A549 treated with dexamethasone at 1 μM for 4 hours (cell line): ENCODE data around the gene LIPK. TPM values are rescaled to one million over a fixed set of nuclear protein-coding genes. Genes with fewer than 3 reads are reported as not detected.

Source experiments
- total RNA-seq: library from RNA; stranded (reverse); fragments of 200-300 nt; extraction: Qiagen RNA extraction; gene quantifications from 5 replicates; pipeline ENCODE4 v1.2.3, GENCODE V29; 2022

The LIPK gene
- total RNA-seq, result not detected in 5 replicates

GRCh38 chr10:88705958-88706357 lies at the start of gene LIPK:
TSS of gene LIPK (plus strand) at chr10:88706249. CDS start at chr10:88724544, 18,295 bp downstream.

GRCh38 chr10:88664142-88664541 lies 41.9 kb upstream of the LIPK start, which contains the start of gene LIPF:
TSS of gene LIPF (plus strand) at chr10:88664442. CDS start at chr10:88667298, 2,856 bp downstream.

GRCh38 chr10:88759366-88760101 lies 53.5 kb downstream of the LIPK start, which contains the start of gene LIPN:
TSS of gene LIPN (plus strand) at chr10:88760020. CDS start at chr10:88761406, 1,386 bp downstream.

Other genes with a start within 250 kb of the LIPK start
- 6.2 to 7.2 TPM (median 6.7 TPM) in 5 replicates for gene RNLS, start 122.9 kb upstream of the LIPK start, total RNA-seq
- not detected in 5 replicates for gene LIPJ, start 119.5 kb upstream of the LIPK start, total RNA-seq
- not detected in 5 replicates for gene LIPF, start 41.8 kb upstream of the LIPK start, total RNA-seq
- not detected in 5 replicates for gene LIPN, start 53.8 kb downstream of the LIPK start, total RNA-seq
- gene LIPM, start 96.5 kb downstream of the LIPK start, total RNA-seq, result not detected in 5 replicates
- 0.25 to 0.41 TPM (median 0.29 TPM) in 5 replicates for gene ANKRD22, start 145.6 kb downstream of the LIPK start, total RNA-seq
- 23.9 to 28.3 TPM (median 25.7 TPM) in 5 replicates for gene STAMBPL1, start 174.0 kb downstream of the LIPK start, total RNA-seq
- 19.3 to 25.2 TPM (median 21.8 TPM) in 5 replicates for gene ACTA2, start 246.5 kb downstream of the LIPK start, total RNA-seq